ENCODE data around the gene GRID2. TPM values are rescaled to one million over a fixed set of nuclear protein-coding genes. Genes with fewer than 3 reads are reported as not detected.

GRID2 gene
- total and polyA plus RNA-seq, 8 donors = 0.14 to 0.36 (median 0.22) TPM

DNA sequence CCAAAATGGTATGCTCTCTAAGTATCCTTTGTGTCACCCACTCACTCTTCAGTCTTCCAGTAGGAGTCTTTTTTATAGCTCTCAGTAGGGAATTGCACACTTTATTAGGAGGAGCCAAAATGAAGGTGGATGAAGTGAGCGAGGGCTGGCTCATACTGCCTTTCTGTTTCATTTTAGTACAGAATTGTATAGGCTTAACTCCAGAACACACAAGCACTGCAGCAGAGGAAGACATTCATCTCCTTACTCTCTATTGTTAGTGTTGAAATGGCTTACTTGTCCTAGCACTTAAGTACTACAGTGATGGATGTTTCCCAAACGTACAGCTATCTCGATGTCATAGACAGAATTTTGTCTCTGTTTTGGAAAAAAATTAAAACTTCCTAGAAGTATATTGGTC, 1197.5 kb downstream of the GRID2 start:
- Histone ChIP-seq H3K4me1 (no peaks in the 10 kb centered on the region), H3K4me3 (no peak overlapping the region), H3K27me3 (no peaks in the 10 kb centered on the region), H3K9me3 (peaks cover 0 to 4% of the 10 kb centered on the region in 2 donors), H3K27ac (no peak overlapping the region), H3K36me3 (no peaks in the 10 kb centered on the region)
- DNase-seq (no peak), ATAC-seq (no peak)
- TF ChIP-seq, protein P1, sequence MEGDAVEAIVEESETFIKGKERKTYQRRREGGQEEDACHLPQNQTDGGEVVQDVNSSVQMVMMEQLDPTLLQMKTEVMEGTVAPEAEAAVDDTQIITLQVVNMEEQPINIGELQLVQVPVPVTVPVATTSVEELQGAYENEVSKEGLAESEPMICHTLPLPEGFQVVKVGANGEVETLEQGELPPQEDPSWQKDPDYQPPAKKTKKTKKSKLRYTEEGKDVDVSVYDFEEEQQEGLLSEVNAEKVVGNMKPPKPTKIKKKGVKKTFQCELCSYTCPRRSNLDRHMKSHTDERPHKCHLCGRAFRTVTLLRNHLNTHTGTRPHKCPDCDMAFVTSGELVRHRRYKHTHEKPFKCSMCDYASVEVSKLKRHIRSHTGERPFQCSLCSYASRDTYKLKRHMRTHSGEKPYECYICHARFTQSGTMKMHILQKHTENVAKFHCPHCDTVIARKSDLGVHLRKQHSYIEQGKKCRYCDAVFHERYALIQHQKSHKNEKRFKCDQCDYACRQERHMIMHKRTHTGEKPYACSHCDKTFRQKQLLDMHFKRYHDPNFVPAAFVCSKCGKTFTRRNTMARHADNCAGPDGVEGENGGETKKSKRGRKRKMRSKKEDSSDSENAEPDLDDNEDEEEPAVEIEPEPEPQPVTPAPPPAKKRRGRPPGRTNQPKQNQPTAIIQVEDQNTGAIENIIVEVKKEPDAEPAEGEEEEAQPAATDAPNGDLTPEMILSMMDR (IDR thresholded peaks at IDR 0.05) = no peak
- intact Hi-C loops (cut with DNase I) = no loop called here

GRCh38 chr4:93501946-93502345, 1198.2 kb downstream of the GRID2 start:
- H3K27me3 ChIP-seq = no peaks in the 10 kb centered on the region
- TF ChIP-seq, protein P1 (IDR thresholded peaks at IDR 0.05) = no peak
- intact Hi-C loops (cut with DNase I) = no loop called here
- H3K9me3 ChIP-seq = peaks cover 0 to 1% of the 10 kb centered on the region in 2 donors
- H3K4me3 ChIP-seq = no peak overlapping the region
- ATAC-seq (no peak), DNase-seq (no peak)
- H3K4me1 ChIP-seq = no peaks in the 10 kb centered on the region
- H3K36me3 ChIP-seq = no peaks in the 10 kb centered on the region
- no peak overlapping the region for H3K27ac ChIP-seq

- intact Hi-C loops (cut with DNase I) = no loop called here
- H3K4me1 ChIP-seq = no peaks in the 10 kb centered on the region
- no peak overlapping the region for H3K4me3 ChIP-seq
- H3K36me3 ChIP-seq = no peaks in the 10 kb centered on the region
- TF ChIP-seq, protein P1 (IDR thresholded peaks at IDR 0.05) = no peak
- no peak overlapping the region for H3K27ac ChIP-seq
- ATAC-seq (no peak), DNase-seq (no peak)
- no peaks in the 10 kb centered on the region for H3K27me3 ChIP-seq
- H3K9me3 ChIP-seq = no peaks in the 10 kb centered on the region
These were observed 1199.2 kb downstream of the GRID2 start for GRCh38 chr4:93502991-93503390.

- TF ChIP-seq, protein P1 (IDR thresholded peaks at IDR 0.05) = no peak
- intact Hi-C loops (cut with DNase I) = no loop called here
- Histone ChIP-seq H3K27ac (no peak overlapping the region), H3K4me1 (no peaks in the 10 kb centered on the region), H3K36me3 (no peaks in the 10 kb centered on the region), H3K4me3 (no peak overlapping the region), H3K27me3 (no peaks in the 10 kb centered on the region), H3K9me3 (no peaks in the 10 kb centered on the region)
- ATAC-seq (no peak), DNase-seq (no peak)
These were observed 1210.1 kb downstream of the GRID2 start for GRCh38 chr4:93513851-93514250.

DNA sequence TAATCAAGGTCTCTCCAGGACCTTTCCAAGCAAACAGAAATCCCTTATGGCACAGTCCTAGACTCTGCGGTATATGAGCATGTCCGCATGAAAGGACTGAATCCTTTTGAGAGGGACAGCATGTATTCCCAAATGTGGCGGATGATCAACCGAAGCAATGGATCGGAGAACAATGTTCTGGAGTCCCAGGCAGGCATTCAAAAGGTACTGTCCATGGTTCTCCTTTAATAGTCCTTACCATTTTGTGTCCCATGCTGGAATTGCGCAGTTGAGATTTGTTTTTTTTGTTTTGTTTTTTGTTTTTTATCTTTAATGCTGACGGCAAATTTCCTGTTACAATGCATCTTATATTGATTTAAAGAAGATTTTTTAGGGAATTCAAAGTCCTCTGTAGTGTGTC, 1211.4 kb downstream of the GRID2 start:
- TF ChIP-seq, protein P1 (IDR thresholded peaks at IDR 0.05) = no peak
- Histone ChIP-seq H3K4me3 (no peak overlapping the region), H3K27me3 (no peaks in the 10 kb centered on the region), H3K9me3 (no peaks in the 10 kb centered on the region), H3K4me1 (no peaks in the 10 kb centered on the region), H3K27ac (no peak overlapping the region), H3K36me3 (no peaks in the 10 kb centered on the region)
- ATAC-seq (no peak), DNase-seq (no peak)
- intact Hi-C loops (cut with DNase I) = no loop called here

Measured in left lung (tissue), 10 donors.